ENCODE data around the gene FAM13A.
A peak's percentile ranks its signal among the peaks of the same experiment; 100 is the strongest.

DNA sequence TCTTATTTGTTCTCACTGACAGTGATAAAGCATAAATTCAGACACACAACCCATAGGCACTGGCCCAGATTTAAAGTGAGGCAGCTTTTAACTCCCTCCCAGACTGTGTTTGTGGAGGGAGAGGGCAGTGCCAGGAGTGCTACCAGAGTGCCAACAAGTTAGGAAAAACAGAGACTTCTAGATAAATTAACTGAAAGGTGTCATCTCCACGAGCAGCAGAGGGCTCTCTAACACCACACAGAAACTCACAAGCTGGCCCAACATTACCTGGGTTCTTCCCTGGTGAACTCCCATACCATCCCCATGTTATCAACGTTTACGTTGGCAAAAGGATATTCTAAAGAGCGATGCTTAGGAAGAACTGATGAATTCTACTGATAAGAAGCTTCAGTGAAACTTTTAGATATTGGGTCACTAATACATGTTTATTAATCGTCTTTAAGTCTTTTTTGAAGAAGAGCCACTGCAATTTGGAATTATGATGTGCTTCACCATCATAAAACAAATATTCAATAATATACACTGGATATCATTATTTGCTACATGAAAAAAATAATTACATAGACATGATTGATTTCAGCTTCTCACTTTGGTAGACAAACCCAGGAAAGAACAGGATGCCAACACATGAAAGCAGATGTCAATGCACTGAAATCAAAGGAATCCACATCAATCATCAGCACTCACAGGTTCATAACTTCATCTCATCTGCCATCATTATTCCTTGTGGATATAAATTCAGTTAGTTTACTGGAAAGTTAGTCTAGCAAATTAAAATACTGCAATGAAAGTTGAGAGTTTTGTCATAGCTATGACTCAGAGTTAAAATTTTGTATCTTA lies 238.1 kb downstream of the FAM13A start:
- peak; percentile 19 to 62 (median 50) for TF ChIP-seq CTCF (IDR thresholded peaks at IDR 0.05)
- TF ChIP-seq POLR2AphosphoS5 (IDR thresholded peaks at IDR 0.05; ENCODE audit: insufficient read depth in 1 of 2, low read depth in 1 of 2) = peak in 1 of 2 donors; percentile 25
- TF ChIP-seq POLR2A (IDR thresholded peaks at IDR 0.05) = no peak

Data from vagina (tissue), 2 donors.